ENCODE data around the gene TBC1D5.

Gene TBC1D5

GRCh38 chr3:17469954-17470353 is 272.5 kb downstream of the TBC1D5 start:
- no peak for DNase-seq (ENCODE audit: low read depth)

GRCh38 chr3:17469520-17469919 is 272.9 kb downstream of the TBC1D5 start:
- no peak for DNase-seq (ENCODE audit: low read depth)

- no peak for DNase-seq (ENCODE audit: low read depth)
These were observed 276.4 kb downstream of the TBC1D5 start for GRCh38 chr3:17466028-17466427.

GRCh38 chr3:17459470-17459993 is 282.9 kb downstream of the TBC1D5 start:
- DNase-seq (ENCODE audit: low read depth) = no peak

- DNase-seq (ENCODE audit: low read depth) = no peak
These were observed 285.8 kb downstream of the TBC1D5 start for GRCh38 chr3:17456650-17457049.

GRCh38 chr3:17456046-17456445 is 286.4 kb downstream of the TBC1D5 start:
- DNase-seq (ENCODE audit: low read depth) = no peak

- DNase-seq (ENCODE audit: low read depth) = no peak
These were observed 297.6 kb downstream of the TBC1D5 start for GRCh38 chr3:17444865-17445264.

GRCh38 chr3:17443142-17443541 is 299.3 kb downstream of the TBC1D5 start:
- no peak for DNase-seq (ENCODE audit: low read depth)

GRCh38 chr3:17442332-17443049 is 299.9 kb downstream of the TBC1D5 start:
- no peak for DNase-seq (ENCODE audit: low read depth)

GRCh38 chr3:17433876-17434275 is 308.6 kb downstream of the TBC1D5 start:
- DNase-seq (ENCODE audit: low read depth) = no peak

- DNase-seq (ENCODE audit: low read depth) = no peak
These were observed 310.2 kb downstream of the TBC1D5 start for GRCh38 chr3:17432236-17432635.

GRCh38 chr3:17431484-17432045 is 310.9 kb downstream of the TBC1D5 start:
- no peak for DNase-seq (ENCODE audit: low read depth)

- DNase-seq (ENCODE audit: low read depth) = peak; percentile 14
These were observed 311.4 kb downstream of the TBC1D5 start for GRCh38 chr3:17431004-17431403.

- DNase-seq (ENCODE audit: low read depth) = no peak
These were observed 311.8 kb downstream of the TBC1D5 start for GRCh38 chr3:17430582-17430981.

GRCh38 chr3:17423786-17424536 is 318.5 kb downstream of the TBC1D5 start:
- DNase-seq (ENCODE audit: low read depth) = no peak

GRCh38 chr3:17422636-17423035 is 319.8 kb downstream of the TBC1D5 start:
- DNase-seq (ENCODE audit: low read depth) = no peak

GRCh38 chr3:17420668-17421067 is 321.8 kb downstream of the TBC1D5 start:
- DNase-seq (ENCODE audit: low read depth) = no peak

GRCh38 chr3:17412950-17413530 is 329.4 kb downstream of the TBC1D5 start:
- DNase-seq (ENCODE audit: low read depth) = peak; percentile 28

- DNase-seq (ENCODE audit: low read depth) = no peak
These were observed 331.1 kb downstream of the TBC1D5 start for GRCh38 chr3:17411157-17411877.

GRCh38 chr3:17407576-17407975 is 334.9 kb downstream of the TBC1D5 start:
- no peak for DNase-seq (ENCODE audit: low read depth)

GRCh38 chr3:17404548-17404947 is 337.9 kb downstream of the TBC1D5 start:
- DNase-seq (ENCODE audit: low read depth) = no peak

GRCh38 chr3:17402442-17402841 is 340.0 kb downstream of the TBC1D5 start:
- no peak for DNase-seq (ENCODE audit: low read depth)

Data from GM04504 (cell line).